Breast epithelium (tissue), 4 donors: Measurements from ENCODE around the gene CPNE9. TPM values are rescaled to one million over a fixed set of nuclear protein-coding genes. Genes with fewer than 3 reads are reported as not detected.

ENCODE experiments used
- DNase-seq, 2 donors: peaks; one replicate each; pipeline ENCODE4 v3.0.0-alpha.2; 2019; ENCODE audit warnings: low spot score in 2 of 2
- H3K27ac ChIP-seq, 2 donors: fragments of 200-600 bp; sonication (generic) in 1 of 2; one replicate each; pipeline ENCODE4 v1.5.1; 2016 to 2019; ENCODE audit warnings: mild to moderate bottlenecking in 1 of 2
- H3K27me3 ChIP-seq, 2 donors: fragments of 200-600 bp; sonication (generic) in 1 of 2; one replicate each; pipeline versions ENCODE4 v1.5.1 to v1.6.0; 2017 to 2019; ENCODE audit warnings: control low read depth in 1 of 2, mild to moderate bottlenecking in 1 of 2
- H3K36me3 ChIP-seq: fragments of 200-600 bp; one replicate; pipeline ENCODE4 v1.5.1; 2019
- H3K4me1 ChIP-seq, 2 donors: fragments of 200-600 bp; sonication (generic); one replicate each; pipeline ENCODE4 v1.5.1; 2016 to 2019; ENCODE audit warnings: control low read depth in 1 of 2
- H3K4me3 ChIP-seq, 3 donors: fragments of 200-600 bp; sonication (generic); 1 replicate in 2 of 3; 2 replicates in 1 of 3; pipeline ENCODE4 v1.5.1; 2016 to 2019; ENCODE audit warnings: mild to moderate bottlenecking in 3 of 3, moderate library complexity in 2 of 3
- H3K9me3 ChIP-seq, 2 donors: fragments of 200-600 bp; sonication (generic) in 1 of 2; one replicate each; pipeline ENCODE4 v1.5.1; 2016 to 2019; ENCODE audit warnings: control low read depth in 1 of 2
- CTCF ChIP-seq, 3 donors: fragments of 450-650 bp; IDR thresholded peaks; one replicate each; pipeline ENCODE4 v1.5.1; 2016 to 2017; ENCODE audit warnings: antibody characterized with exemption in 3 of 3, mild to moderate bottlenecking in 3 of 3, moderate library complexity in 3 of 3
- POLR2A ChIP-seq: fragments of 450-650 bp; IDR thresholded peaks from one replicate; pipeline ENCODE4 v1.6.1; 2016; ENCODE audit warnings: antibody characterized with exemption, mild to moderate bottlenecking, moderate library complexity
- POLR2AphosphoS5 ChIP-seq, 3 donors: sonication (generic); formaldehyde crosslinking; IDR thresholded peaks; one replicate each; pipeline ENCODE4 v1.6.1; 2017; ENCODE audit warnings: antibody characterized with exemption in 3 of 3
- intact Hi-C: fragments of 100-400 bp; cut with DNase I; formaldehyde crosslinking; loops from one replicate; pipeline ENCODE4 v1.15.1; 2023; ENCODE audit warnings: low total_unique reads
- total RNA-seq, 3 donors: library from RNA; depleted of rRNA; stranded (reverse); fragments of >200 nt; gene quantifications; one replicate each; pipeline ENCODE4 v1.1.0, GENCODE V29; 2016

Gene CPNE9
- total RNA-seq, 3 donors from 2014 or later: not detected

GRCh38 chr3:9736831-9737230, 33.2 kb downstream of the CPNE9 start:
- H3K27ac ChIP-seq: no peak overlapping the region
- intact Hi-C loops: no loop called here
- no peak for TF ChIP-seq CTCF (IDR thresholded peaks at IDR 0.05)
- TF ChIP-seq POLR2AphosphoS5 (IDR thresholded peaks at IDR 0.05): no peak
- TF ChIP-seq POLR2A: no peak
- DNase-seq: no peak
- no peak overlapping the region for H3K4me3 ChIP-seq
- H3K9me3 ChIP-seq: no peaks in the 10 kb centered on the region
- H3K36me3 ChIP-seq: peaks cover 12% of the 10 kb centered on the region
- peaks cover 8 to 20% of the 10 kb centered on the region in 2 donors for H3K4me1 ChIP-seq
- no peaks in the 10 kb centered on the region for H3K27me3 ChIP-seq

GRCh38 chr3:9739181-9739580, 35.5 kb downstream of the CPNE9 start:
- Histone ChIP-seq H3K4me1 (no peaks in the 10 kb centered on the region), H3K27me3 (no peaks in the 10 kb centered on the region), H3K9me3 (no peaks in the 10 kb centered on the region), H3K36me3 (peaks cover 20% of the 10 kb centered on the region), H3K4me3 (no peak overlapping the region), H3K27ac (no peak overlapping the region)
- intact Hi-C loops: no loop called here
- no peak for TF ChIP-seq POLR2AphosphoS5 (IDR thresholded peaks at IDR 0.05)
- TF ChIP-seq CTCF (IDR thresholded peaks at IDR 0.05): no peak
- TF ChIP-seq POLR2A: no peak
- DNase-seq: no peak

DNA sequence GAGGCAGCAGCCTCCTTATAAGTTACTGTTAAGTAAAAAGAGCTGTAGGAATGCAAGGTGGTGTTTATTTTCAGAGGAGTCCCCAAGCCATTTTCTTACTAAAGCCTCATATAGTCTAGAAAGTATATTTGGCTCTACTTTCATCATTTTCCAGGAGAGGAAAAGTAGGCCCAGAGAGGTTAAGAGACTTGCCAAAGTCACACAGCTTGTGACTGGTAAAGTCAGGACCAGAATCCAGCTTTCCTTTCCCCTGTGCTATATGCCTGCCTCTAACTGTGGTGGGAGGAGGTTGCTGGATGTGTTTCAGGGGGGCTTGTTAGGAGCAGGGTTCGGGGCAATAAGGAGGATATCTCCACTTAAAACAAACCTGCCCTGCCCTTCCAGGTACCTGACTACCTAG, 38.9 kb downstream of the CPNE9 start:
- H3K27me3 ChIP-seq: no peaks in the 10 kb centered on the region
- no peaks in the 10 kb centered on the region for H3K4me1 ChIP-seq
- no peak overlapping the region for H3K27ac ChIP-seq
- no peaks in the 10 kb centered on the region for H3K9me3 ChIP-seq
- TF ChIP-seq CTCF (IDR thresholded peaks at IDR 0.05) (no peak), POLR2A (no peak), POLR2AphosphoS5 (IDR thresholded peaks at IDR 0.05) (no peak)
- peaks cover 27% of the 10 kb centered on the region for H3K36me3 ChIP-seq
- H3K4me3 ChIP-seq: no peak overlapping the region
- no peak for DNase-seq
- intact Hi-C loops: no loop called here

- intact Hi-C loops: no loop called here
- Histone ChIP-seq H3K27me3 (no peaks in the 10 kb centered on the region), H3K36me3 (peaks cover 27% of the 10 kb centered on the region), H3K4me1 (no peaks in the 10 kb centered on the region), H3K4me3 (no peak overlapping the region), H3K9me3 (no peaks in the 10 kb centered on the region), H3K27ac (no peak overlapping the region)
- no peak for DNase-seq
- no peak for TF ChIP-seq POLR2AphosphoS5 (IDR thresholded peaks at IDR 0.05)
- TF ChIP-seq POLR2A: no peak
- TF ChIP-seq CTCF (IDR thresholded peaks at IDR 0.05): no peak
These were observed 39.9 kb downstream of the CPNE9 start for GRCh38 chr3:9743548-9743947.

DNA sequence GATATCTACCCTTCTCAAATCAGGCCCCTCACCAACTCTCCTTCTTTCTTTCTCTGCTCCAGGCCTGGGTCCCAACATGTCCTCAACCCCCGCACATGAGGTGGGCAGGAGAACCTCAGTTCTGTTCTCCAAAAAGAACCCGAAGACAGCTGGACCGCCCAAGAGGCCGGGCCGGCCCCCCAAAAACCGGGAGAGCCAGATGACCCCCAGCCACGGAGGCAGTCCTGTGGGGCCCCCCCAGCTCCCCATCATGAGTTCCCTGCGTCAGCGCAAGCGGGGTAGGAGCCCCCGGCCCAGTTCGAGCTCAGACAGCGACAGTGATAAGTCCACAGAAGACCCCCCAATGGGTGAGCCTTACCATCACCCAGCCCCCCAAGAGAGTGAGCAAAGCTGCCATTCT, 40.5 kb downstream of the CPNE9 start:
- TF ChIP-seq POLR2A (no peak), POLR2AphosphoS5 (IDR thresholded peaks at IDR 0.05) (no peak), CTCF (IDR thresholded peaks at IDR 0.05) (no peak)

More for the DNA sequence above, 40.5 kb downstream of the CPNE9 start:
- no peak overlapping the region for H3K4me3 ChIP-seq
- no peaks in the 10 kb centered on the region for H3K27me3 ChIP-seq
- H3K27ac ChIP-seq: no peak overlapping the region
- H3K36me3 ChIP-seq: peaks cover 25% of the 10 kb centered on the region
- intact Hi-C loops: no loop called here
- no peaks in the 10 kb centered on the region for H3K4me1 ChIP-seq
- DNase-seq: no peak
- H3K9me3 ChIP-seq: no peaks in the 10 kb centered on the region
